ENCODE data around the gene PKP4. TPM values are rescaled to one million over a fixed set of nuclear protein-coding genes. Genes with fewer than 3 reads are reported as not detected.

PKP4 gene
- total RNA-seq, 1 experiment from 2014 or later = 59.1 TPM

DNA sequence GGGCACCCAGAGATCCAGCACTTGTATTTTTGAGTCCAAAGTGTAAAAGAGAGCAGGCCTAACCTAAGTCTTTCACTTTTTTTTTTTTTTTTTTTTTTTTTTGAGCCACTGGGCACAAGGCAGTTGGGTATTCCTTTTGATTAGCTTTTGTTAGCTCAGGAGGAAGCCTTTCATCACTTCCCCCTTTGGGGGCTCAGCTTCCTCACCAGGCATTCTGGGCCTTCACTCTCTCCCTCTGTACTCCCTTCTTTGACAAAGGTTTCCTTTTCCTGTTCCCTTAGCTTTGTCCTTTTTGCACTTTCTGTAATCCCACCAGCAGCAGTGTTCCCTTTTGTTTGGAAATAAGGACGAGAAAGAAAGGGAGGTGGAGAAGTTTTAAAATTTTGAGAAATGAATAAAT, 88.2 kb downstream of the PKP4 start:
- Histone ChIP-seq H3F3A (ENCODE audit: insufficient read depth, low read depth) (no peaks in the 10 kb centered on the region), H4K20me1 (ENCODE audit: insufficient read depth) (no peaks in the 10 kb centered on the region), H3K27me3 (ENCODE audit: insufficient read depth, low read depth) (no peaks in the 10 kb centered on the region), H3K9me2 (ENCODE audit: insufficient read depth) (no peaks in the 10 kb centered on the region), H3K9me3 (ENCODE audit: insufficient read depth, low read depth) (no peaks in the 10 kb centered on the region), H3K4me3 (no peak overlapping the region), H2AFZ (no peak overlapping the region), H3K4me1 (replicated peaks; ENCODE audit: insufficient read depth) (no peaks in the 10 kb centered on the region), H3K36me3 (ENCODE audit: low read depth) (no peaks in the 10 kb centered on the region; the same call in 1 of the 2 replicates), H3K27ac (no peak overlapping the region), H3K79me2 (ENCODE audit: low read depth) (no peaks in the 10 kb centered on the region), H3K4me2 (no peak overlapping the region)
- DNase-seq = no peak
- intact Hi-C loops (cut with micrococcal nuclease; ENCODE audit: unreplicated experiment) = no loop called here
- BruUV-seq (replicated peaks) = no TSS peak
- ChIA-PET POLR2A (ENCODE audit: unreplicated experiment) (no interaction called here), CTCF (no interaction called here)
- TF ChIP-seq EZH2 (IDR thresholded peaks at IDR 0.05; ENCODE audit: low read depth) = no peak
- no peak for TF ChIP-seq CTCF (conservative IDR thresholded peaks at IDR 0.05)

GRCh38 chr2:158546412-158547144, 89.8 kb downstream of the PKP4 start:
- TF ChIP-seq EZH2 (IDR thresholded peaks at IDR 0.05; ENCODE audit: low read depth) (no peak), CTCF (conservative IDR thresholded peaks at IDR 0.05) (no peak)
- Histone ChIP-seq H2AFZ (no peak overlapping the region), H3K4me3 (no peak overlapping the region), H3F3A (ENCODE audit: insufficient read depth, low read depth) (no peaks in the 10 kb centered on the region), H3K36me3 (ENCODE audit: low read depth) (no peaks in the 10 kb centered on the region; the same call in 1 of the 2 replicates), H3K4me2 (no peak overlapping the region), H3K9me2 (ENCODE audit: insufficient read depth) (no peaks in the 10 kb centered on the region), H3K79me2 (ENCODE audit: low read depth) (no peaks in the 10 kb centered on the region), H3K4me1 (replicated peaks; ENCODE audit: insufficient read depth) (no peaks in the 10 kb centered on the region), H3K27ac (no peak overlapping the region), H3K9me3 (ENCODE audit: insufficient read depth, low read depth) (no peaks in the 10 kb centered on the region), H4K20me1 (ENCODE audit: insufficient read depth) (no peaks in the 10 kb centered on the region), H3K27me3 (ENCODE audit: insufficient read depth, low read depth) (no peaks in the 10 kb centered on the region)
- DNase-seq = no peak
- CTCF ChIA-PET = no interaction called here
- POLR2A ChIA-PET (ENCODE audit: unreplicated experiment) = no interaction called here
- BruUV-seq (replicated peaks) = no TSS peak
- intact Hi-C loops (cut with micrococcal nuclease; ENCODE audit: unreplicated experiment) = no loop called here

GRCh38 chr2:158553257-158553656, 96.5 kb downstream of the PKP4 start:
- Histone ChIP-seq H3K9me2 (ENCODE audit: insufficient read depth) (no peaks in the 10 kb centered on the region), H4K20me1 (ENCODE audit: insufficient read depth) (no peaks in the 10 kb centered on the region), H3K27me3 (ENCODE audit: insufficient read depth, low read depth) (no peaks in the 10 kb centered on the region), H2AFZ (no peak overlapping the region), H3K9me3 (ENCODE audit: insufficient read depth, low read depth) (no peaks in the 10 kb centered on the region), H3K79me2 (ENCODE audit: low read depth) (no peaks in the 10 kb centered on the region), H3K27ac (no peak overlapping the region), H3K4me2 (no peak overlapping the region), H3F3A (ENCODE audit: insufficient read depth, low read depth) (no peaks in the 10 kb centered on the region), H3K4me3 (no peak overlapping the region), H3K4me1 (replicated peaks; ENCODE audit: insufficient read depth) (no peaks in the 10 kb centered on the region), H3K36me3 (ENCODE audit: low read depth) (no peaks in the 10 kb centered on the region)
- DNase-seq = no peak
- ChIA-PET POLR2A (ENCODE audit: unreplicated experiment) (no interaction called here), CTCF (no interaction called here)
- intact Hi-C loops (cut with micrococcal nuclease; ENCODE audit: unreplicated experiment) = no loop called here
- BruUV-seq (replicated peaks) = no TSS peak
- TF ChIP-seq CTCF (conservative IDR thresholded peaks at IDR 0.05) = no peak
- no peak for TF ChIP-seq EZH2 (IDR thresholded peaks at IDR 0.05; ENCODE audit: low read depth)

All from PC-9 (cell line).